Left lobe of liver (tissue), 2 donors: ENCODE results near the gene MRAP. TPM values are rescaled to one million over a fixed set of nuclear protein-coding genes. Genes with fewer than 3 reads are reported as not detected.
"Not testable (repeated sequence)": the region's sequence is repeated elsewhere in the genome, so short reads cannot be mapped to it uniquely, and the experiment has no call there.

Experiments
- ATAC-seq: fragments of 200-7000 bp; cut with Tn5 transposase; one replicate; pipeline ENCODE4 v1.9.1; 2020; ENCODE audit warnings: mild to moderate bottlenecking, moderate library complexity
- DNase-seq: peaks from one replicate; pipeline ENCODE4 v3.0.0-alpha.2; 2020; ENCODE audit warnings: low spot score
- total RNA-seq: library from RNA; stranded (reverse); gene quantifications from one replicate; pipeline ENCODE4 v1.2.1, GENCODE V29; 2021
- donor health status: DM: no; HTN: no; CAD: no; lungs with moderate emphysema.
- donor health status: DM: no; HTN: yes; CAD: no.

MRAP gene
- total RNA-seq, 1 donor from 2014 or later, result 3.4 TPM

DNA sequence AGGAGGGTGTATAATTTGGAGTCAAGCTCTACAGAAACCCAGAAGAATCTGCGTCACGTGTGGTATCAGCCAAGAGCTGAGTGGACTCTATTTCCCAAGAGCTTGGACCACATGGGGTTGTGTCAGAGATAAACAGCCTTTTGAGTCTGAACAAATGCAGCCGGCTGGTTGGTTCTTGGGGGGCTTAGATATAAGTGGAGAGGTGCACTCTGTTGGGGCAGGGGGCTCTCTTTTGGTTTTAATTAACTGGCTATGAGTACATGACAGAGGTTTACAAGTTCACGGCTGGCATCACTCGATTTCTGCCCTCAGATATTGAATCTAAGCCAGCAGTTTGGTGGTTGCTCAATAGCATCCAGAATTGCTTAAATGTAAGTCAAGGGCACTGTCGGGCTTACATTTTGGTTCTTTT, 501 bp upstream of the MRAP start:
- DNase-seq, result peak; percentile 75
- peak; percentile 66 for ATAC-seq

GRCh38 chr21:32299695-32300094, 1.0 kb downstream of the MRAP start:
- DNase-seq (no peak), ATAC-seq (no peak)

DNA sequence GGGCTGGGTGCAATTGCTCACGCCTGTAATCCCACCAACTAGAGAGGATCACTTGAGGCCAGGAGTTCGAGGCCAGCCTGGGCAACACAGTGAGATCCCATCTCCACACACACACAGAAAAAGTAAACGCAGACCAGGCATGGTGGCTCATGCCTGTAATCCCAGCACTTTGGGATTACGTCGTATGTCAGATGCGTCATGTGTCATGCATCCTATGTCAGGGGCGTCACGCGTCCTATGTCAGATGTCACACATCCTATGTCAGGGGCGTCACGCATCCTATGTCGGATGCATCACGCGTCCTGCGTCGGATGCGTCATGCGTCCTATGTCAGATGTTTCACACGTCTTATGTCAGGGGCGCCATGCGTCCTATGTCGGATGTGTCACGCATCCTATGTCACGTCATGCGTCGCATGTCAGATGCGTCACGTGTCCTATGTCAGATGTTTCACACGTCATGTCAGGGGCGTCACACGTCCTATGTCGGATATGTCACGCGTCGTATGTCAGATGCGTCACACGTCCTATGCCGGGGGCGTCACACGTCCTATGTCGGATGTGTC, 1.5 kb downstream of the MRAP start:
- no peak for ATAC-seq

DNA sequence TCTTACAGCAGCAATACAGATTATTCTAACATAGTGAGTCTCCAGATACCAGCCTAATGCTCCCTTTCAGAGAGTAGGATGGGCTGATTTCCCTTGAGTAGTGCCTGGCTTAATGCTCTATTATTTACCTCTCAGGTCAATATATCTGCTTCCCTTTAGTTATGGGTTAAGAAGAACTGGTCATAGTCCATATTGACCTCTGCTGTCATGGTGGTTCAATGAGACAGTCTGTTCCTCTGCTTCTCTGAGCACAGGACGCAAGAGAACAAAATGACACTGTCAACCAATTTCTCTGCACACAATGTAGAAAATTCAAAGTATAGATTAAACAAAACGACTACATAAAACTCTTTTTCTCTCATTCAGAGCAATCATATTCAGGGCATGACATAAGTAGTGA, 2.9 kb downstream of the MRAP start:
- no peak for ATAC-seq
- no peak for DNase-seq

More for the DNA sequence above, 1.5 kb downstream of the MRAP start:
- DNase-seq, result no peak

DNA sequence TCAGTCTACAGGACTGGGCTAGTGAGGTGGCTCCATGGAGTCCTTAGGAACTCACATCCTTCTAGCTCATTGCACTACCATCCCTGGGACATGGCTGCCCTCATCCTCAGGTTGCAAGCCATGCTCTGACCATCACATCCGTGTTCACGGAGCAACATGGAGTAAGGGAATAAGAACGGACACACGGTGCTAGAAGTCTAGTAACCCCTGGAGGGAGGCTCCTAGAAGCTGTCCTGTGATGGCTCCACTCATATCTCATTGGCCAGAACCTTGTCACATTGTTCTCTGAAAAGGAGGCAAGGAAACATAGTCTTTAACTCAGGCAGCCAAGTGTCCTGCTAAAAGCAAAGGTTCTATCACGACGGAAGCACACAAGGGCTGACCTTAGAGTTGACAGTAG, 3.9 kb downstream of the MRAP start:
- no peak for DNase-seq

GRCh38 chr21:32303385-32303784, 4.7 kb downstream of the MRAP start:
- no peak for ATAC-seq
- DNase-seq, result no peak

More for the DNA sequence above, 3.9 kb downstream of the MRAP start:
- ATAC-seq, result no peak

DNA sequence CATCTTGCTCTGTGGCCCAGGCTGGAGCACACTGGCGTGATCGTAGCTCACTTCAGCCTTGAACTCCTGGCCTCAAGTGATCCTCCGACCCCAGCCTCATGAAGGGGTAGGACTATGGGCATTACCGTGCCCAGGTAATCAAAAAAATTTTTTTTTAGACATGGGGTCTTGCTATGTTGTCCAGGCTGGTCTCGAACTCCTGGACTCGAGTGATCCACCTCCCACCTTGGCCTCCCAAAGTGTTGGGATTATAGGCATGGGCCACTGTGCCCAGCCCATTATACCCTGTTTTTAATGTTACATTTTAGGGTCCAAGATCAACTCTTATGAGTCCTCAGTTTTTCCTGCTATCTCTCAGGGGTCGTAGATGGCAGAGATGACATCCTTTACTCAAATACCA, 6.3 kb downstream of the MRAP start:
- no peak for ATAC-seq
- DNase-seq, result no peak

DNA sequence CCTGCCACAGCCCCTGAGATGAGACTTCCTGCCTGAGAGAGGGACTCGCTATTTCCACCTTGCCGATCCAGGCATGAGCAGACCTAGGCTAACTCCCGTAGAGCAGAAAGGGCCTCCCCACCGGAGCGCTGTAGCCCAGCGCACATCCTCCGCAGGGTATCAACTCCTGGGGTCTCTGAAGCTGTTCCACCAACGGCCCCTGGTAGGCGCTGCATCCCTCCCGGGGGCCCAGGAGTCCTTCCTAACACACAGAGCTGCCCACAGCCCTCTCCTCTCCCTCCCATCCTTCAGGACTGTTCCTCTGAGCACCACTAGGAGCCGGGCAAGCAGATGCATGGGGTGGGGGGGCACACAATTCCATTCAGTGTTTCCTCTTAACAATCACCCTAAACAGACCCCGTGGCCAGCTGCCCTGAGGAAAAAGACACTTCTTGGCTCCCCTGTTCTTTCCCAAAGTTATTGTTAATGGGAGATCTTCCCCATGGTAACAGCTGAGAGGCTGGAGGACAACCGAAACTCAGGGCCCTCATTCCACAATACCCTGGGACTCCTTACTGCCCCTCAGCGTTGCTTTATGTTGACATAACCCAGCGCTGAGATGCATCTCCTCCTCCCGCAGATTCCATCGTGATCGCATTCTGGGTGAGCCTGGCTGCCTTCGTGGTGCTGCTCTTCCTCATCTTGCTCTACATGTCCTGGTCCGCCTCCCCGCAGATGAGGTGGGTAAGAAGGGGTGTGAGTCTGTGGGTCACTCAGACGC, 7.5 kb downstream of the MRAP start:
- DNase-seq, result no peak
- no peak for ATAC-seq

DNA sequence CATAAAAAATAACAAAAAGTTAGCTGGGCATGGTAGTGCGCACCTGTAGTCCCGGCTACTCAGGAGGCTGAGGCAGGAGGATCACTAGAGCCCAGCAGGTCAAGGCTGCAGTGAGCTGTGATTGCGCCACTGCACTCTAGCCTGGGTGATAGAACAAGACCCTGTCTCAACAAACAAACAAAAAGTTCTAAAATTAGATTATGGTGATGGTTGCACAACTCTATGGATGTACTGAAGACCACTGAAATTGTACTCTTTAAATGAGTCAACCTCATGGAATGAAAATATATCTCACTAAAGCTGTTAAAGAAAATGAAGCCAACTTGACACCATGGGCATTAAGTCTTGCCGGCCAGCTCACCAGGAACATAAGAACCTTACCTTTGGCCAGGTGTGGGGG, 9.1 kb downstream of the MRAP start:
- no peak for DNase-seq

DNA sequence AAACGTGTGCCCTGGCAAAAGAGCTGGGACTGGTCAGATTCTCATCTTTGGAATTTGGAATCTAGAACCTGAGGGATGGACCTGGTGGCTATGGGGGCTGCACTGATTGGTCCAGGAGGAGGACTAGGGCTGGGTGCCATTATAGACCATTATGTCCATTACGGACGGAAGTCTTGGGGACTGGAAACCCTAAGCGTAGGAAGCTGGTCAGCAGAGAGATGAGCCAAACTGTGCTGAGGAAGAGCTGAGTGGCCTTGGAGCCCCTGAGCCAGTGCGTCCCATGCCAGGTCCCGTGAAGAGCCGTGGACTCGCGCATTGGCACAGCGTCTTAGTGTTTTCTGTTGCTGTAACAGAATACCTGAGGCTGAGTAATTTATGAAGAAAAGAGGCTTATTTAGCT, 10.0 kb downstream of the MRAP start:
- ATAC-seq (no peak), DNase-seq (no peak)

More for the DNA sequence above, 9.1 kb downstream of the MRAP start:
- no peak for ATAC-seq

DNA sequence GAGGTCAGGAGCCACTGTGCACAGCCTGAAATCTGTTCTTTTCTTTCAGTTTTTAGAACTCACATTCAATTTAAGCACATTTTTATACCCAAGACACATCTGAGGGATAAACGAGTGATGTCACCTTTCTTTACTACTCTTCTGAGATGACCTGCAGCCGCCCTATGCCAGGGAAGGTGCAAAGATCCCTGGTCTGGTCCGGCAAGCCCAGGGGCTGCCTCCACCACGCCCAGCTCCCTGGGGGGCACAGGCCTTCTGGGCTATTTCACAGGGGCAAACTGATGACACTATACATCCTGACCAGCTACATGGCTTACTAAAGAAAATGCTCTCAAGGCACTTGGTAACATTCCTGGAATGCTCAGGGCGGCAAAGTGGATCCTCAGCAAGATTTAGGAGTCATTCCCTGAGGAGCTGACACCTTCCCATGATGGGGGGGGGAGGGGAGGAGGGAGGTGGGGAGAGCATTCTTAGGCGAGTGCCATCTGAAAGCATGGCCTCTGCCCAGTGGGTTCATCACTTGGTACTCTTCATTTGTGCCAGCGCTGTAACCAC, 11.3 kb downstream of the MRAP start:
- ATAC-seq, result no peak
- no peak for DNase-seq

- ATAC-seq, DNase-seq: not testable (repeated sequence)
Measured at GRCh38 chr21:32310976-32311375, 12.3 kb downstream of the MRAP start.

- no peak for ATAC-seq
- peak; percentile 24 for DNase-seq
Measured at GRCh38 chr21:32311621-32312020, 13.0 kb downstream of the MRAP start.

DNA sequence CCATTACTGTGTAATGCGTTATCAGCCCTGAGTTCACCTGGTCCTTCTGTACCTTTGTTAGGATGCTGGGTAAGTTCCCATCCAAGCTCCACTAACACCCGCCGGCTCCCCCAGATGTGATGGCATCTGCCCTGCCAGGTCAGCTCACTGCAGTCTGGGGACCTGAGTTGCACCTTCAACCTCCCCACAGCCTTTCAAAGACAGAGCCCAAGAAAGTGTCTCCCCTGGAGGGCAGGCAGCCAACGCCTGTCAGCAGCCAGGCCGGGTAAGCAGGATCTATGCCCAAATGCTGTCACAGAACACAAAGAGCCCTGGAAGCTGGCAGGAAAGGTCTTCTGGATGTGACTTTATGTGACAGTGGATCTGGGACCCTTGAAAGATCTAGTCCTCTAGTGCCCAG, 13.7 kb downstream of the MRAP start:
- peak; percentile 40 for DNase-seq
- no peak for ATAC-seq

- no peak for ATAC-seq
Measured at GRCh38 chr21:32312976-32313375, 14.3 kb downstream of the MRAP start.

DNA sequence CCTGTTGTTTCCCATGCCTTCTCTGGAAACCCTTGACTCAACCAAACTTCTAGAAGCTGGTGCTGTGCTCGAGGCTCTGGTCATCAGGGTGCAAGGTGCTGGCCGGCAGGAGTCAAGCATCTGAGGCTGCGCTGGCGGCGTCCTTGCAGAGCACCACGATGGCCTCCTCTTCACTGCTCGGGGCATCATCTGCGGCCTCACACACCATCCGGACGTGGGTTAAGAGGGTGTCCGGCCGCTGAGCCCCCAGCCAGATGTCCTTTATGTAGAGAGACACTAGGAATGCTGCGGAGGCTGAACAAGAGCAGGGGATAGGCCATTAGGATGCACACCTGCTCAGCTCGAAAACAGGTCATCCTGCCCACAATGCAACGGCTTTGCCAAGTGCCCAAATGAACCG, 16.2 kb downstream of the MRAP start:
- no peak for ATAC-seq
- peak; percentile 31 for DNase-seq

More at GRCh38 chr21:32312976-32313375, 14.3 kb downstream of the MRAP start:
- peak; percentile 33 for DNase-seq

DNA sequence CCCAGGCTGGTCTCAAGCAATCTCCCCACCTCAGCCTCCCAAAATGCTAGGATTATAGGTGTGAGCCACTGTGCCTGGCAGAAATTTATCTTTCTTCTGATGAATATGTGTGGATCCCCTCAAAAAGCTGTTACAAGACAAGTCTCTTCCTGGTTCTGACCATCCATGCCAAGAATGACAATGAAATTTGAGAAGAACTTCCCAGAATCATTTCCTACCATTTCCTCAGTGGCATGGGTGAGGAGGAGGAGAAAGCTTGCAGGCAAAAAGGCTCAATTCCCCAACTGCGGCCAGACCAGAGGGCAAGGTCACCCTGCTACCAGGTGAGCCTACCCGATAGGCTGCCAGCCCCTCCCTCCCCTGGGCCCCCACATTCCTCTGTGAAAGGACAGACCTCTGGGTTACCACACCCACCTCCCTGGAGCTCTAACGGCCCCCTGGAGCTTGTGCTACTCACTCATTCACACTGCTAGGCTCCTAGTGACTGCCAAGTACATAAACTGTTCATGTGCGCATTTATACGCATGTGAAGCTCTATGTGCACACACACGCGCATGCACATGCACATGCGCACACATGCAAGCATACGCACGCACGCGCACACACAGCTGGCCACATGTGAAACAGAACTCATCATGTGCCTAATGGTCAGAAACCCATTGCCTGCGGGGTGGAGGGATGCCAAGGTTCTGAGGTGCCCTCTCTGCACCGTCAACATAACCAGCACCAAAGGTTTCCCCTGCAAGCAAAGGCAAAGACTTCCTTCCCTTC, 17.0 kb downstream of the MRAP start:
- ATAC-seq, result no peak
- peak; percentile 38 for DNase-seq

- ATAC-seq, result no peak
- DNase-seq, result peak; percentile 35
Measured at GRCh38 chr21:32316361-32317215, 17.9 kb downstream of the MRAP start.

DNA sequence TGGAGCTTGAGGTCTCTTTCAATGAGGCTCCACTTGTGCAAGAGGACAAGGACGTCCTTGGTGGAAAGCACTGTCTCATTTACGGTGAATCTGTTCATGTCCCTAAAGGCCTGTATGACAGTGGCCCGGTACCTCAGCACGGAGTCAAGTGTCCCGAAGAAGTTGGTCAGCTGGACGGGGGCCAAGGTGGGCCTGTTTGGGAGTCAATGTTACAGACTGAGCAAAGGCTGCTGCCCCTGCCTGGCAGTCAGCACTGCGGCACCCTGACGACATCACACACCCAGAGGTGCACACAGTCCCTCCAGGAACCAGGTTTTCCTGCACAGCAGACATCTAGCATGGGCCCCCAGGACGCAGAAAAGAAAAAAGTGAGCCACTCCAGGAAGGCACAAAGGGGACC, 19.1 kb downstream of the MRAP start:
- DNase-seq, result no peak
- ATAC-seq, result no peak

DNA sequence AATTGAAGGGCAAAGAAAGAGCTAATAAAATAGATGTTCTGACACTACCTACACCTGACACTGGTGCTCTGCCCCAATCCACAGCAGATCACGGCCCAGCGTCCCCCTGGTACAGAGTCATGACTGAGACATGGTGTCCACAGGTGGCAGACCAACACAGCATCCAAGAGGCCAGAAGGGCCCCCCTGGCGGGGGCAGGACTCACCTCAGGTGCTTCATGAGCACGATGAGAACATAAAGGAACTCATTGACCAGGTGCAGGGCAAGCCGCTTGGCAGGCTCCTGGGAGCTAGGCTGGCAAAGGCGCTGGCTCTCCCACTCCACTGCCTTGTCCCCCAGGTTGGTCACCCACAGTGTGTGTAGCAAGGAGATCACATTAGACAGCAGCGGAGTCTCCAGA, 20.4 kb downstream of the MRAP start:
- ATAC-seq, result no peak
- peak; percentile 33 for DNase-seq

GRCh38 chr21:32320059-32320458, 21.4 kb downstream of the MRAP start:
- ATAC-seq (no peak), DNase-seq (peak; percentile 28)
